HG02840 (cell line): ENCODE results near the gene PNPLA5.
"Not testable (repeated sequence)": the region's sequence is repeated elsewhere in the genome, so short reads cannot be mapped to it uniquely, and the experiment has no call there.

ENCODE experiments used
- ATAC-seq: cut with Tn5 transposase; IDR thresholded peaks from one replicate; pipeline ENCODE4 v1.9.1; 2021; ENCODE audit warnings: mild to moderate bottlenecking, moderate library complexity, moderate number of reproducible peaks; ENCODE audit not compliant: unreplicated experiment, low FRiP score

Gene PNPLA5

GRCh38 chr22:43891360-43892182 lies at the start of gene PNPLA5:
Gene PNPLA5 (minus strand): TSS chr22:43892013. CDS start chr22:43891880, 133 bp downstream.
- no peak for ATAC-seq

- no peak for ATAC-seq
These were observed 49.6 kb upstream of the PNPLA5 start for GRCh38 chr22:43941449-43941848.

- no peak for ATAC-seq
These were observed 40.0 kb upstream of the PNPLA5 start for GRCh38 chr22:43931771-43932170.

GRCh38 chr22:43928908-43929307 lies 37.1 kb upstream of the PNPLA5 start:
- no peak for ATAC-seq

- no peak for ATAC-seq
These were observed 36.7 kb upstream of the PNPLA5 start for GRCh38 chr22:43928468-43928867.

- no peak for ATAC-seq
These were observed 34.5 kb upstream of the PNPLA5 start for GRCh38 chr22:43926349-43926710.

- no peak for ATAC-seq
These were observed 33.9 kb upstream of the PNPLA5 start for GRCh38 chr22:43925433-43926348.

GRCh38 chr22:43924877-43925276 lies 33.1 kb upstream of the PNPLA5 start:
- ATAC-seq, result no peak

- no peak for ATAC-seq
These were observed 32.0 kb upstream of the PNPLA5 start, which contains the start of gene PNPLA3 for GRCh38 chr22:43923631-43924464. Gene PNPLA3 (plus strand): TSS chr22:43923805. CDS start chr22:43923912, 107 bp downstream.

GRCh38 chr22:43923191-43923590 lies 31.4 kb upstream of the PNPLA5 start:
- ATAC-seq, result no peak

GRCh38 chr22:43922123-43922522 lies 30.3 kb upstream of the PNPLA5 start:
- no peak for ATAC-seq

- ATAC-seq, result no peak
These were observed 29.6 kb upstream of the PNPLA5 start for GRCh38 chr22:43921370-43921769.

GRCh38 chr22:43919106-43919973 lies 27.5 kb upstream of the PNPLA5 start:
- no peak for ATAC-seq

- ATAC-seq, result no peak
These were observed 25.7 kb upstream of the PNPLA5 start for GRCh38 chr22:43917521-43917920.

- ATAC-seq, result no peak
These were observed 19.5 kb upstream of the PNPLA5 start for GRCh38 chr22:43911351-43911750.

GRCh38 chr22:43910178-43910695 lies 18.4 kb upstream of the PNPLA5 start:
- ATAC-seq, result no peak

GRCh38 chr22:43909708-43910107 lies 17.9 kb upstream of the PNPLA5 start:
- no peak for ATAC-seq

GRCh38 chr22:43905681-43906080 lies 13.9 kb upstream of the PNPLA5 start:
- ATAC-seq, result no peak

GRCh38 chr22:43904412-43904811 lies 12.6 kb upstream of the PNPLA5 start:
- not testable (repeated sequence) for ATAC-seq
